HL-60/S4 treated with retinoic acid at 250 ng/mL for 4 days and 3 days (cell line): ENCODE data around the gene ASL.
"Not testable (repeated sequence)": the region's sequence is repeated elsewhere in the genome, so short reads cannot be mapped to it uniquely, and the experiment has no call there.

Source experiments
- in situ Hi-C: fragments of 300-500 bp; cut with MboI; formaldehyde crosslinking; loops from 2 replicates; pipeline ENCODE4 v1.7.0; 2022; ENCODE audit warnings: low sequenced_read_pairs

Gene ASL

DNA sequence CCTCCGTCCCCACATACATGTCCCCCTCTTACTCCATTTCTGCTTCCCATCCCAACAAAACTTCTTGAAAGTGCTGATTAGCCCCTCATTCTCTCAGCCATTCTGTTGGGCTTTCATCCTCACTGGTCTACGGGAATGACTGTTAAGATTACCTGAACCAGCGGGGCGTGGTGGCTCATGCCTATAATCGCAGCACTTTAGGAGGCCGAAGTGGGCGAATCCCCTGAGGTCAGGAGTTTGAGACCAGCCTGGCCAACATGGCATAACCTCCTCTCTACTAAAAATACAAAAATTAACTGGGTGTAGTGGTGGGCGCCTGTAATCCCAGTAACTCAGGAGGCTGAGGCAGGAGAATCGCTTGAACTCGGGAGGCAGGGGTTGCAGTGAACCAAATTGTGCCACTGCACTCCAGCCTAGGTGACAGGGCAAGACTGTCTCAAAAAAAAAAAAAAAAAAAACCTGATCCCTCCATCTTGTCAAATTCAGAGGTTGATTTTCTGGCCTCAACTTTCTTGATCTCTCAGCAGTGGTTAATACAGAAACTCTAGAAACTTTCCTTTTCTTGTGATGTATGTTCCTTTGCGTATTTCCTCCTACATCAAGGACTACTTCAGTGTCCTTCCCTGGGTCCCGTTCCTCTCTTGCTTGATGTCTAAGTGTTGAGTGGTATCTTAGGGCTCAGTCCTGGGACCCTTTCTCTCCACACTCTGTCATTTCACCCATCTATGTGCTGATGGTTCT is 41.2 kb downstream of the ASL start:
- in situ Hi-C loops: not testable (repeated sequence)

DNA sequence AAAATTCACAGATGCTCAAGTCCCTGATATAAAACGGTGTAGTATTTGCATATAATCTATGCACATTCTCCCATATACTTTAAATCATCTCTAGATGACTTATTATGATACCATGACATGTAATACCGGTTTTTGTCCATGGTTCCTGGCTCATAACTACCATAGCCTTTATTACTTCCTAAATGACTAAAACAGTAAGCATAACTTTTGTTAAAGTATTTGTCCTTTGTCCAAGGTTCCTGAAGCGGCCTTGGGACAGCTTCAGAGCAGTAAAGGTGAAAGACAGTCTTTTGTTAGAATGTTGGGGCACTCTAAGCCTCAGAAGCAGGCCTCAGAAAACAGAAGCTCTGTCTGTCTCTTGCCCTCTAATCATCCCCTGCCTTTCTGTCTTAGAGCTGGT is 43.0 kb downstream of the ASL start:
- in situ Hi-C loops: no loop called here

DNA sequence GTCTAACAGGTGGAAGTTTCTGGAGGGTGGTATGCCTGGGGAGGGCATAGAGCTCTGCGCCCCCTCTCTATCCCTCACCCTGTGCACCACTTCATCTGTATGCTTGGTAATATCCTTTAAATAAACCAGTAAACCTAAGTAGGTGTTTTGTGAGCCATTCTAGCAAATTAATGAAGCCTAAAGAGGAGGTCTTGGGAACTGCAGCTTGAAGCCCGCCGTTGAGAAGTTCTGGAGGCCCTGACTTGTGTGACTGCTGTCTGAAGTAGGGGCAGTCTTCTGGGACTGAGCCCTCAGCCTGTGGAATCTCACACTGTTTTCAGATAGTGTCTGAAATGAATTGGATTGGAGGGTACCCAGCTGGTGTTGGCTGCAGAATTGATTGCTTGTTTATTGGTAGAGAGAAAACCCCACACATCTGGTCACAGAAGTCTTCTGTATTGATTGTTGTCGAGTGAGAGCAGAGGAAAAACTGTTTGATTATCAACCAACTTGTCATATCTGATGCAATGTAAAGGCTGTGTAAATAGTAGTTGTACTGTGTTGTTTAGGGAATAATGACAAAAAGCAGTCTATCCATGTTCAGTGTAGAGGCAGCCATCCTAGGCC is 43.7 kb downstream of the ASL start:
- in situ Hi-C loops: no loop called here

DNA sequence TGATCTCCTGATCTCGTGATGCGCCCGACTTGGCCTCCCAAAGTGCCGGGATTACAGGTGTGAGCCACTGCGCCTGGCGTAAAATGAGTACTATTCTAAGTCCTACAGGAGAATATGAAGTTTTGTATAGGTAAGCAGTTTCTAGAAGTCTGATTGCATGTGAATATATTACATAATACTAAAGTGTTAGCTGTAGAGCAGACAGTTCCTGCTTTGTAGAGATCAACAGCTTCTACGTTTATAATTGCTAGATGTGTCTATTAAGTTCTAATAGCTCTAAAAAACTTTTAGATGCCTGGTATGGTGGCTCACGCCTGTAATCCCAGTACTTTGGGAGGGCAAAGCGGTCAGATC is 47.5 kb downstream of the ASL start:
- in situ Hi-C loops: no loop called here

DNA sequence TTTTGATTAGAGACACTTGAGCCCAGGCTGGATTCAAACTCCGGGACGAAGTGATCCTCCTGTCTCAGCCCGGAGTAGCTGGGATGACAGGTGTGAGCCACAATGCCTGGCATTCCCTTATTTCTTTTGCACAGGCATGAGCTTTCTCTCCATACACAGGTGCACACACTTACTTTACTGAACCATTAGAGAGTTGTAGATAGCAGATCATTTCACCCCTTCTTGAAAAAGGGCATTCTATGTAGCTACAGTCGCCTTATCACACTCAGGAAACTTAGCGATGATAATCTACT is 48.9 kb downstream of the ASL start:
- in situ Hi-C loops: not testable (repeated sequence)

DNA sequence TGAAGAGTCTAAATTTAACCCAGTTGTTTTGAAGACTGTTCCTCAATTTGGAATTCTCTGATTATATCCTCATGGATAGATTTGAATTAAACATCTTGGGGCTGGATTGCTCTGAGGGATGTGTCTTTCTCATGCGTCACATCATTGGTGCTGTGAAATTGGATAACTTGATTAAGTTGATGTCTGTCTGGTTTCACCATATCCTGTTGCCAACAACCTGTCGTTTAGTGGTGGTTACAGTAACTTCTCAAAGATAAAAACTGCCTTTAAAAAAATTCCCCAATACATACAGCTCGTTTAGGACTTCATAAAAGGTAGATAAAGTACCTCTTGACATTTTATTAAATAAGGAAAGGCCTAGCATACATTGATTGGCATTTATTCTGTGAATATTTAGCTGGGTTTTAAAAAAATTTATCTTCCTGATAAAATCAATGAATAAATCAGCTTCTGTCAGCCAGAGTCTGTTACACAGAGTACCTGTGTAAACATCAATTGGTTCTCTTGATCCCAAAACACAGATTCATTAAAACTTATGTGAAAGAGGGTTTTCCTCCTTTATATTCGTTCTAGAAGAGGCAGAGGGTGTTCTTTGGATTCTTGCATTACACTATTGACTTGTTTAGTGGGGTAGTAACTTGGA is 49.6 kb downstream of the ASL start:
- in situ Hi-C loops: no loop called here

DNA sequence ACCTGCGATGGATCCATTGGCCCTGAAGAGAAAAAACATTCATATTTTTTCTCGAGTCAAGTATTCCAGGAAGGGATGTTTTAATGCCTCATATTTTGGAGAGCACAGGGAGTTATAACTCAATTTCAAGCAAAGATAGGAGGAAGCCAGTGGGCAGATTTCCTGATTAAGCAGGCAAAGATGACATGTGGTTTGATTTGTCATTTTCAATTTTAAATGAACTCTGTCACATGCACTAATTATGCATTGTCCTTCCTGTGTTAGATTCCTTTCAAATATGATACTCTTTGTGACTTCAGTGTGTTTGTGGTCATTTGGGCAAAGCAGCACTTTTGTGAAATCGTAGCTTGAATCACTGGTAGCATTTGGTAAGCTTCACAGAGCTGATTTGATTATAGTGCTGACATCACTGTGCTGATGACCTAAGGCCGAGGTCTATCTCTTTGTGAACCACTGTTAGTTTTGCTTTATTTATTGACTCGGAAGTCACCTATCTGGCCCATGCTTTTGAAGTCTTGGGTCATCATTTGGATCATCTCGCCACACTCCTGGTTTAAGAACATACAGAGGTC is 50.2 kb downstream of the ASL start:
- in situ Hi-C loops: not testable (repeated sequence)

DNA sequence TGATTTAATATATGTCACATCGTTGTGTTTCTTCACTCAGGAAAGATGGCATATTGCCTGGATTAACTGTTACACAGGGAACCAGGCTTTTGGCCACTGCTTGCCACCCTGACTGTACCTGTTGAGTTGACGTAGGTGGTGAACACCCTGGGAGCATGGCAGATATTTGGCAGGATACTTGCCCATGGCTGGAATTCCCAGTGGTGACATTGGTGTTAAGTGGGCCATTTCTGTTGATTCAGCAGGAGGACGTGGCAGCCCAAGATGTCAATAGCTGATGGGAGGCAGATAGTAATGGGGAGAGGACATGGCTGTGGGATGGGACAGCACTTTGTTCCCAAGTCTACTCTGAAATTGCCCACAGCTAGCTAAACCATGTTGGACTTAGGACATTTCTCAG is 51.6 kb downstream of the ASL start:
- in situ Hi-C loops: not testable (repeated sequence)

DNA sequence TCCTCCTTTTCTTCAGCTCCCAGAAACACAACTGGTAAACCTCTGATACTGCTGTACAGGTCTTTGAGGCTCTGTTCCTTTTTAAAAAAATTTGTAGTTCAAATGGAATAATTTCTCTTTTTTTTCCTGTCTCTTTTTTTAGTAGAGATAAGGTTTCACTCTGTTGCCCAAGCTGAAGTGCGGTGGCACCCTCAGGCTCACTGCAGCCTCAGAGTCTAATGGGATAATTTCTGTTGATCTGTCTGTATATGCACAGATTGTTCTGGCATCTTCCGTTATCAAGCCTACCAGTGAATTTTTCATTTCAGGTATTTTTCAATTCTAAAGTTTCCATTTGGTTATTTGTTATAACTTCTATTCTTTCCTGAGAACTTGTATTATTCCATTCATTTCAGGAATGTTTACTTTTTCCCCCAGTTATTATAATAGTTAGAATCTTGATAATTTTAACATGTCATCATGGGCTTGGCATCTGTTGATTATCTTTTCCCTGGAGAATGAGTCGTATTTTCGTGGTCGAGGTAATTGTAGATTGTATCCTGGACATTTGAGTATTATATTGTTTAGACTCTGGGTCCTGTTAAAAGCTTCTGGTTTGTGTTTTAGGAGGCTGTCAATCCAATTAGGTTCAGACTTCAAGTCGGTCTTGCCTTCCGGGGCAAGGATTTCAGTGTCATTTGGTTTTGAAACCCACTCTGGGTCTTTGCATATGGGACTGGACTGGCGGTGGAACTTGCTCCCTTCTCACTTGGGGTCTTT is 63.6 kb downstream of the ASL start:
- in situ Hi-C loops: no loop called here

DNA sequence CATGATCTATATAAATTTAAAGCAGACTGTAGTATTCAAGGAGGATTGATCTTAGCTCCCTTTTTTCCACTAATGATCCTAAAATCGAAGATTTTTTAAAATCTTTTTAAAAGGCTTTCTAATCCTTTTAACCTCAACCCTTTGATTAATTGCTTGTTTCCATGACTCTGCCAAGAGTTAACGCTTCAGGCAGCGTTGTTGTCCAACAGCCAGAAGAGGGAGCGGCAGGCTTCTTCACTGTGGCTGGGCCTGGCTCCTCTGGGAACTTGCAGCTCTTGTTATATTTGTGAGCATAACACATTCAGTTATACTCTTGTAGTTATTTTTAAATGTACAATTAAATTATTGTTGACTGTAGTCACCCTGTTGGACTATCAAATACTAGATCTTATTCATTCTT is 65.3 kb downstream of the ASL start:
- in situ Hi-C loops: no loop called here

DNA sequence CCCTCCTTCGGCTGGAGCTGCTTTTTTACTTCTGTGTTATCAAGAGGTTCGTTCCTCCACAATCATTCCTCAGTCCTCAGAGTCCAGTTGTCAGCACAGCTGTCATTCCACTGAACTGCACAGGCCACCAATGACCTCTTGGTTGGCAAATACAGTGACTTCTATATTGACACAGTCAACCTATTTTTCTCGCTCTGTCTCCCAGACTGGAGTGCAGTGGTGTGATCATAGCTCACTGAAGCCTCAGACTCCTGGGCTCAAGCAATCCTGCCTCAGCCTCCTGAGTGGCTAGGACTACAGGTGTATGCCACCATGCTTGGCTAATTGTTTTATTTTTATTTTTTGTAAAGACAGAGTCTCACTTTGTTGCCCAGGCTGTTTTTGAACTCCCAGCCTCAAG is 66.7 kb downstream of the ASL start:
- in situ Hi-C loops: no loop called here

DNA sequence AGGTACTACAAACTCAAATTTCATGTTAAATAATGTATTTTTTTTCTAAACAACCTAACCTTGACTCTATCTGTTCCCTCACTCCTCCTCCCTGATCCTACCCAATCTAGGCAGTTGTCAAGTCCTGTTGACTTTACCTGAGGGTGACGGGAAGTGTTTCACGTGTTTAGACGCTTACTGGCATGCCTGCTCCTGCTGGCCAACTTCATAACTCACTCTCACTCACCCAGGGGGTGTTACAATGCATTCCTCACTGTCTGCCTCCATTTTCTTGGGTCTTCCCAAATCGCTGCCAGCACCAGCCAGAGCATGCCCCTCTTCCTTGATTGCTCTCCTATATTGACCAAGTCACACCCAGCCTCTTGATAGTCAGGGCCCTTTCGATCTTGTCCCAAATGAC is 67.4 kb downstream of the ASL start:
- in situ Hi-C loops: no loop called here
